ENCODE data around the gene CLPTM1. TPM values are rescaled to one million over a fixed set of nuclear protein-coding genes. Genes with fewer than 3 reads are reported as not detected.

Gene CLPTM1
- total and polyA plus RNA-seq, 2 of the 8 experiments (the other 6 are each of a cell fraction or from before 2014, with no cell fraction given) = 84.8 to 108 TPM

- TF ChIP-seq CEBPB (IDR thresholded peaks at IDR 0.05; ENCODE audit: low read depth, low read length) = no peak
These were observed 19.0 kb downstream of the CLPTM1 start (continued) for GRCh38 chr19:44973982-44974735.
